Activated gamma-delta T cell treated with anti-CD3 and anti-CD28 coated beads, Interleukin-2, amount 50 U/mL, for 16 hours (primary cell): ENCODE measurements around the gene WWOX.

ENCODE experiments used
- DNase-seq: peaks from one replicate; pipeline ENCODE4 v3.0.0-alpha.2; 2020; ENCODE audit warnings: low read depth

The WWOX gene

GRCh38 chr16:78998879-78999278 lies 899.4 kb downstream of the WWOX start:
- DNase-seq: no peak

GRCh38 chr16:79001156-79001967 lies 901.9 kb downstream of the WWOX start:
- DNase-seq: no peak

- no peak for DNase-seq
Observed at GRCh38 chr16:79003026-79003609, 903.7 kb downstream of the WWOX start.

- DNase-seq: no peak
Observed at GRCh38 chr16:79004309-79004708, 904.9 kb downstream of the WWOX start.

- no peak for DNase-seq
Observed at GRCh38 chr16:79005096-79005495, 905.6 kb downstream of the WWOX start.

GRCh38 chr16:79006206-79006605 lies 906.8 kb downstream of the WWOX start:
- no peak for DNase-seq

GRCh38 chr16:79006765-79007164 lies 907.3 kb downstream of the WWOX start:
- DNase-seq: no peak

- DNase-seq: no peak
Observed at GRCh38 chr16:79007614-79008013, 908.2 kb downstream of the WWOX start.

GRCh38 chr16:79008036-79008868 lies 908.8 kb downstream of the WWOX start:
- no peak for DNase-seq

GRCh38 chr16:79008869-79009179 lies 909.4 kb downstream of the WWOX start:
- DNase-seq: no peak

- no peak for DNase-seq
Observed at GRCh38 chr16:79009896-79010295, 910.4 kb downstream of the WWOX start.

GRCh38 chr16:79011282-79011681 lies 911.8 kb downstream of the WWOX start:
- no peak for DNase-seq

- DNase-seq: no peak
Observed at GRCh38 chr16:79012671-79013434, 913.4 kb downstream of the WWOX start.

- DNase-seq: no peak
Observed at GRCh38 chr16:79013930-79014660, 914.6 kb downstream of the WWOX start.

GRCh38 chr16:79018650-79019429 lies 919.4 kb downstream of the WWOX start:
- DNase-seq: no peak

- no peak for DNase-seq
Observed at GRCh38 chr16:79019431-79019830, 920.0 kb downstream of the WWOX start.

- DNase-seq: no peak
Observed at GRCh38 chr16:79021991-79022630, 922.7 kb downstream of the WWOX start.

GRCh38 chr16:79026117-79026516 lies 926.7 kb downstream of the WWOX start:
- DNase-seq: no peak

GRCh38 chr16:79036541-79036940 lies 937.1 kb downstream of the WWOX start:
- no peak for DNase-seq
